GM12892 (cell line): ENCODE measurements around the gene BOLL.

ENCODE experiments used
- POLR2AphosphoS5 ChIP-seq: IDR thresholded peaks from 2 replicates; pipeline ENCODE4 v1.6.1; 2011; ENCODE audit warnings: low read depth, low read length, control low read depth
- TAF1 ChIP-seq: IDR thresholded peaks from 2 replicates; pipeline ENCODE4 v1.6.1; 2011; ENCODE audit warnings: low read depth, mild to moderate bottlenecking, control low read depth, low read length, borderline replicate concordance

DNA sequence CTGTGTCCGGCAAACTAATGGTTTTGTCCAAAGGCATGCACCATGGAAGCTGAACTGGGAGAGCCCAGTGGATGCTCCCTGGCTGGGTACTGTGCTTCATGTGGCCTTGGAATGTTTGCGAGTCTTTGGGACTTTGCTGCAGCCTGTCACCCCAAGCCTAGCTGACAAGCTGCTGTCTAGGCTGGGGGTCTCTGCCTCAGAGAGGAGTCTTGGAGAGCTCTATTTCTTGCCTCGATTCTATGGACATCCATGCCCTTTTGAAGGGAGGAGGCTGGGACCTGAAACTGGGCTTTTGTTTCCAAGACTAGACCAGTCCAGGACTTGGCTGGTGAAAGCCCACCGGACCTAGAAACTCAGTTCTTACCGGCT lies 78.3 kb downstream of the BOLL start:
- TF ChIP-seq TAF1 = no peak
- TF ChIP-seq POLR2AphosphoS5 = no peak
